ENCODE results near the gene NFKBIZ.
"Not testable (repeated sequence)": the region's sequence is repeated elsewhere in the genome, so short reads cannot be mapped to it uniquely, and the experiment has no call there.

The NFKBIZ gene

GRCh38 chr3:101851072-101851770, 1.9 kb downstream of the NFKBIZ start:
- no peak for DNase-seq (ENCODE audit: low read depth, low spot score)

DNA sequence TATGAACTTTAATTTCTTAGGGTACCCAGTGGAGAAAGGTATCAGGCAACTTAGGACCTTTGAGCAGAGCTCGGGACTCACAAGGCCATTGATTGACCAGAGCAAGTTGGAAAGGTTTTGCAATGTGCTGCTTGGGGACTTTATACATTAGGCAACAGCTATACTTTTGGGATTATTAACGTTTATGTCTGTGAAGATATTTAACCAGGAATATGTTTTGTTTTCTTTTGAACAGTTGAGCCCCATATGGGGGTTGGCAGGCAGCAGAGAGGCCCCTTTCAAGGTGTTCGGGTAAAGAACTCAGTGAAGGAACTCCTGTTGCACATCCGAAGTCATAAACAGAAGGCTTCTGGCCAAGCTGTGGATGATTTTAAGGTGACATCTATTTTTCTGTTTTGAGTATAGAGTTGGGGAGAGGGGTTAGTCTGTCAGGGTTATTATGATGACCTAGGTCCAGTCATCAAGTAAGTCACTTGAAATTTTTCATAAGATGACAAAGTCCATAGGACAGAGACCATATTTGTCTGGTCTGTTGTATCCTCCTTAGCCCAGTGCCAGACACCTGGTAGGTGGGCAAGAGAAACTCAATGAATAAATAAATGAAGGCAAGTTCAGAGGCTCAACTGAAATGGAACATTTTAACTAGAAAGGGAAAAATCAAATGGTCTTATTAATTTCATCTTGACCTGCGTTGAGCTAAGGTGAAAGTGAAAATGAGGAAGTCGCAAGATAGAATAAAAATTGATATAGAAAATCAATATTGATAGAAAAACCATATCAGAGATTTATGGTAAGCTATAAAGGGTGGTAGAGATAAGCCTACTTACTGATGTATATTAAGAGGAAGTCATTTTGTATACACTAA, 2.8 kb downstream of the NFKBIZ start:
- DNase-seq (ENCODE audit: low read depth, low spot score) = no peak

GRCh38 chr3:101852983-101853840, 3.9 kb downstream of the NFKBIZ start:
- DNase-seq (ENCODE audit: low read depth, low spot score) = no peak

GRCh38 chr3:101853982-101854381, 4.7 kb downstream of the NFKBIZ start:
- no peak for DNase-seq (ENCODE audit: low read depth, low spot score)

DNA sequence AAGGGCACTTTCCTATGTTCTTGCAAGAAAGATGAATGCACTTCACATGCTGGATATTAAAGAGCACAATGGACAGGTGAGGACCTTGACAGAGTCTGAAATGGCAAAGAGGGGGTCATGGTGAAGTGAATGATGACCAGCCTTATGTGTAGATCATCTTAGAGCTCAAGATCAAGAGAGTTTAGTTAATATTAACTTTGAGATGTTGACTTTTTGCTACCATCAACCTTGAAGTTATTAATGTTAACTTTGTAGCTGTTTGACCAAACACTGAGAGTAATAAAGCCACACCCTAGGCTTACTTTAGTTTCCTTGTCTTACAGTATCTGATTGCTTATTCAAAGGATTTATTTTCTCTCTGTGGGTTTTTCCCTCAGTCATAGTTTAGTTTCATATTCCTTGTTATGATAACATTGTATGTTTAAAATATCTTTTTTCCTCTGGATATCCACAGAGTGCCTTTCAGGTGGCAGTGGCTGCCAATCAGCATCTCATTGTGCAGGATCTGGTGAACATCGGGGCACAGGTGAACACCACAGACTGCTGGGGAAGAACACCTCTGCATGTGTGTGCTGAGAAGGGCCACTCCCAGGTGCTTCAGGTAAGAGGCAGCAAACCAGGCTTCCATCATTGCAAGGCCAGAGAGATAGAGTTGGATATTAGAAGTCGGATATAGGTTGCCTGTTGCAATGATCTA, 5.4 kb downstream of the NFKBIZ start:
- no peak for DNase-seq (ENCODE audit: low read depth, low spot score)

DNA sequence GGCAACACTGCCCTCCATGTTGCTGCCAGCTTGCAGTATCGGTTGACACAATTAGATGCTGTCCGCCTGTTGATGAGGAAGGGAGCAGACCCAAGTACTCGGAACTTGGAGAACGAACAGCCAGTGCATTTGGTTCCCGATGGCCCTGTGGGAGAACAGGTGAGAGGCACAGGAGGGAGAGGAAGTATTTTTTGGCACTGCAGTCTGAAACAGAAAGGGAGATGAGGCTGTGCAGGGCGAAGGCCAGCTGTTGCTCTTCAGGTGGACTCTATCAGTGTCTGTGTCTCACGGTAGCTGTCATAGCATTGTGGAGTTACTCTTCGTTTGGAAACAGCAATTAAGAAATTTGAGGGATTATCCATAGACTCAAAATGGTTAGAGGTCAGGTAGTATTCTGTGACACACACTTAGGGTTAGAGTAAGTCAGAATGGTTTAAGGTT, 8.0 kb downstream of the NFKBIZ start:
- no peak for DNase-seq (ENCODE audit: low read depth, low spot score)

DNA sequence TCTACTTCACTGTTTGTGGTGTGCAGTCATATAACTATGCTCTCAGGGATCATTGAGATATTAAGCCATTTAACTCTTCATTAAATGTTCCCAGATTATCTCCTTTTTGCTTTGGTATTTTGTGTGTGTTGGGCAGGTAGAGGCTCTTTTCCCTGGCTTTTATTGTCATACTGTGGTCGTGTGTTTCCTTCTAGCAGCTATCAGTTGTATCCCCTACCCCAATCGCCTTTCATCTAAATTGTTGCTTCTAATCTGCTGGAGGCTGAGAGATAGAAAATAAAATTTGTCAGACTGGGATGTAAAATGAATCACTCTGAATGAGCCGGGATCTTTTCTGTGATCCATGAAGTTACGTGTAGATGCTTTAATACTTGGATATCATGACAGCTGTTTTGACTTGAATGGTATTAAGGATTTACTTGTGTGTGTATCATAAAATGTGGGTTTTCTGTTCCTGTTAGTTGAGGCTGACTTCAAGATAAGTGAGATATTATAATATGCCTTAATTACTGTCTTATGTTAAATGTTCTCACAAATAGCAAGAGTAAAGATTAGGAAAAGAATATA, 9.2 kb downstream of the NFKBIZ start:
- no peak for DNase-seq (ENCODE audit: low read depth, low spot score)

GRCh38 chr3:101859882-101860448, 10.7 kb downstream of the NFKBIZ start:
- DNase-seq (ENCODE audit: low read depth, low spot score) = no peak

GRCh38 chr3:101861212-101861788, 12.0 kb downstream of the NFKBIZ start:
- DNase-seq (ENCODE audit: low read depth, low spot score) = no peak

GRCh38 chr3:101861789-101862415, 12.6 kb downstream of the NFKBIZ start:
- no peak for DNase-seq (ENCODE audit: low read depth, low spot score)

DNA sequence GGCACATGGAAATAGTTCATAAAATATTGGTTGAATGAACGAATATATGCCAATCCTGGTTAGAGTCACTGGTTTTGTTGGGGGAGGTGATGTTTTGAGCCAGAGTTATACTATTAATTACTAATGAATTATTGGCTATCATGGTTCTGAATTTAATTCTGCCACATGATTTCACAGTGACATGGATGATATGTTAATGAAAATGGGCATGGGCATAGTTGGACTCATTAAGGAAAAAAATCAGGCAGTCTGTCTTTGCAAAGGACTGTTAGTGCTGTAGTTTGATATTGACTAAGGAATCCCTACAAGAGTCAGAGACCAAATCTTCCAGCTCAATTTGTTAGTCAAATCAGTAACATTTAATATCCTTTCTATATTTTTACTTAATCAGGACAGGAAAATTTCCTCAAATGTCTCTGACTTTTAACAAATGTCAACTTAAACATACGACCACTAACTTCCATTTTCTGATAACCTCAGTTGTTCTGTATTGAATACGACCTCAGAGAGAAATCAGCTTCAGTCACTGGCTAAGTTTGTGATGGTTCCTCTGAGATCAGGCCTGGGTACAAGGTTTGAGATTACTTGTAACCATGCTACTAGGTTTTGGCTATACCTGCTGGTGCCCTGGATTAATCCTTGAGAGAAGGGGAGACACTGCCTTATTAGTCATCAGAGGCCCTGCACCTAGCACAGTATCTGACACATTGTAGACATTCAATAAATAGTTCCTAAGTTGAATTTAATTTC, 13.3 kb downstream of the NFKBIZ start:
- no peak for DNase-seq (ENCODE audit: low read depth, low spot score)

DNA sequence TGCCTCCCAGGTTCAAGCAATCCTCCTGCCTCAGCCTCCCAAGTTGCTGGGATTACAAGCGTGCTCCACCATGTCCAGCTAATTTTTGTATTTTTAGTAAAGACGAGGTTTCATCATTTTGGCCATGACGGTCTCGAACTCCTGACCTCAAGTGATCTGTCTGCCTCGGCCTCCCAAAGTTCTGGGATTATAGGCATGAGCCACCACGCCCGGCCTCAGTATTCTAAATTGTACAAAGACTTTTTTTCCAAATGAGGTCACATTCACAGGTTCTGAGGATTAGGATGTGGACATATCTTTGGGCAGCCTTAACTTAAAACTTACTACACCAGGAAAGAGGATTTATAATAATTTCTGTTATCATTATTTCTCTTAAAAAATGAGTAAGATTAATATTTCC, 15.6 kb downstream of the NFKBIZ start:
- not testable (repeated sequence) for DNase-seq (ENCODE audit: low read depth, low spot score)

- DNase-seq (ENCODE audit: low read depth, low spot score) = peak; percentile 26
Observed at GRCh38 chr3:101865751-101866509, 16.6 kb downstream of the NFKBIZ start.

- no peak for DNase-seq (ENCODE audit: low read depth, low spot score)
Observed at GRCh38 chr3:101867511-101867910, 18.2 kb downstream of the NFKBIZ start.

- no peak for DNase-seq (ENCODE audit: low read depth, low spot score)
Observed at GRCh38 chr3:101867996-101868395, 18.7 kb downstream of the NFKBIZ start.

DNA sequence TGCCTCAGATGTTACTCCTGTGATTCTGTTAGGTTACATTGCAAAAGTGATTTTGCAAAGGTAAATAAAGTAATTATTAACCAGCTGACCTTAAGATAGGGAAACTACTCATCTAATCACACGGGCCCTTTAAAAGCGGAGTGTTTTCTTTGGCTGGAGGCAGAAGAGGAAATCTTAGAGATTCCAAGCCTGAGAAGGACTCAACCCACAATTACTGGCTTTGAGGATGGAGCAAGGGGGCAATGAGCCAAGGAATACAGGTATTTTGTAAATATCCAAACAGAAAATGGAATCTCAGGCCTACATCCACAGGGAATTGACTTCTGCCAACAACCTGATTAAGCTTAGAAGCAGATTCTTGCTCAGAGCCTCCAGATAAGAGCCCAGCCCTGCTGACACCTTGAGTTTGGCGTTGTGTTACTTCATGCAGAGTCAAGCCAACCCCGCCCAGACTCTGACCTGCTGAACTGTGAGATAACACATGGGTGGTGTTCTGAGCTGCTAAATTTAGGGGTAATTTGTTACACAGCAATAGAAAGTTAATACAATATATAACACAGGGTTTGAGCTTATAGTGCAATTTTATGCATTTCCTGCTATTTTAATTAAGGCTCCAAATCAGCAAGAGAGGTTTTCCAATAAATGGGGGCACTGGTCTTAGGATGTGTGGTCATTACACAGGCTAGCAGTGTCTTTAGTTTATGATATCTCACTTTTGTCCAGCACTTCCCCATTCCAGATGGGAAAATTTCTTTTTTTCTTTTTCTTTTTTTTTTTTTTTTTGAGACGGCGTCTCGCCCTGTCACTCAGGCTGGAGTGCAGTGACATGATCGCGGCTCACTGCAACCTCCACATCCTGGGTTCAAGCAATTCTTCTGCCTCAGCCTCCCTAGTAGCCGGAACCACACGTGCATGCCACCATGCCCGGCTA, 19.5 kb downstream of the NFKBIZ start:
- no peak for DNase-seq (ENCODE audit: low read depth, low spot score)

DNA sequence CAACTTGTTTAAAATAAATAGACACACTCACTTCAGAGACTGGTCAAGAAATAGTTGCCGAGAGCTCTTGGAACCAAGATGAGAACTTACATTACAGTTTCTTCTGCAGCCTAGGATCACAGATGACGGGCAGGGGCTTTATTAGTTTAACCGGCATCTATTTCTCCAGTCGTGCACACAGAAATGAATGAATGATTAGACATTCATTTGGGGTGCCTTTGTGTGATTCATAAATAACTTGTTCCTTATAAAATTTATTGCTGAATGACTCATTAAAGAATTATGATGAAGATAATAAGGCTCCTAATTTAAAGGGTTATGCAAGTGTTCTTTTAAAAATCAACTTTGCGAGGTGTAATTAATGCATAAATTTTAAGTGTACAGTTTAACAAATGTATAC, 20.8 kb downstream of the NFKBIZ start:
- no peak for DNase-seq (ENCODE audit: low read depth, low spot score)
